Measurements from ENCODE around the gene SCYGR5.

SCYGR5 gene

DNA sequence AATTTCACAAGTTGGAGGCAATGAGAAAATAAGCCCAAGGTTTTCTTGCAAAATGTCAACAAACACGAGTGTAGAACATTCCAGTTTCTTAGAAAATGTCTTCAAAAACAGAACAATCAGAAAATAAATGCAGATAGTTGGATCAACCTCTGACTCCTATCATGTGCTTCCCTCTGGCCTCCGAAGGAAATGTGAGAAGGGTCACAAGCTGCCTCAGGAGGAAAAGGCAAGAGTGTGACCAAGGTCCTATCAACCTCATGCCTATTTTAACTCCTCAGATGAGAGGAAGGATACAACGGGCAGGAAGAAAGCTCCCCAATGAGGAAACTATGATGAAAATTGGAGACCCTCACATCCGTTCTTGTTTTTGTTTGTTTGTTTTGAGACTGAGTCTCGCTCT, 7.9 kb downstream of the SCYGR5 start:
- no peak overlapping the region for H3K27ac ChIP-seq
- TF ChIP-seq CTCF (conservative IDR thresholded peaks at IDR 0.05): no peak

- H3K27ac ChIP-seq: peak overlapping the region; percentile 75
- no peak for TF ChIP-seq CTCF (conservative IDR thresholded peaks at IDR 0.05)
Observed at GRCh38 chr2:227677928-227678327, 11.3 kb downstream of the SCYGR5 start.

- H3K27ac ChIP-seq: no peak overlapping the region
- no peak for TF ChIP-seq CTCF (conservative IDR thresholded peaks at IDR 0.05)
Observed at GRCh38 chr2:227684258-227684657, 17.7 kb downstream of the SCYGR5 start.

- H3K27ac ChIP-seq: no peak overlapping the region
- no peak for TF ChIP-seq CTCF (conservative IDR thresholded peaks at IDR 0.05)
Observed at GRCh38 chr2:227687189-227687588, 20.6 kb downstream of the SCYGR5 start.

GRCh38 chr2:227696990-227697679, 30.5 kb downstream of the SCYGR5 start:
- H3K27ac ChIP-seq: no peak overlapping the region
- no peak for TF ChIP-seq CTCF (conservative IDR thresholded peaks at IDR 0.05)

DNA sequence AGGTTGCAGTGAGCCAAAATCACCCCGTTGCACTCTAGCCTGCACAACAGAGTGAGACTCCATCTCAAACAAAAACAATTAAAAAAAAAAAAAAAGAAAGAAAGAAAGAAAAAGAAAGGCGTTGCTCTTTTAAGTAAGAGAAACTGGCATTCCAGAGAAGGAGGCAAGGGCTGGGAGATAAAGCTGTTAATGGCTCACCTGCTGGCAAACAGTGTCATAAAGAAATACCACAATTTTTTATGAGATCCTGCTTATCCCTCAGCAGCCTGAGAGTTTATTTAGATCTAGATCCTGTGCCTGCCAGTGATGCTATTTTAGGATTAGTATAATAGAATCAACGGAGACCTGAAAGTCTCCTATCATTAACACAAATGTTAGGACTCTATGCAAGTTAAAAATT, 35.0 kb downstream of the SCYGR5 start:
- TF ChIP-seq CTCF (conservative IDR thresholded peaks at IDR 0.05): no peak

GRCh38 chr2:227703280-227703732, 36.7 kb downstream of the SCYGR5 start:
- TF ChIP-seq CTCF (conservative IDR thresholded peaks at IDR 0.05): no peak
- no peak overlapping the region for H3K27ac ChIP-seq

More for the DNA sequence above, 35.0 kb downstream of the SCYGR5 start:
- 0 out of 2 replicates have a peak overlapping the region, but pooled peaks have one; percentile 9 for H3K27ac ChIP-seq

All from VCaP (cell line).